Fibroblast of villous mesenchyme (primary cell): ENCODE measurements around the gene RAMACL. TPM values are rescaled to one million over a fixed set of nuclear protein-coding genes. Genes with fewer than 3 reads are reported as not detected.

Experiments used
- DNase-seq: peaks from one replicate; pipeline ENCODE4 v3.0.0-alpha.2; 2010; ENCODE audit warnings: low read depth
- H3K4me3 ChIP-seq: 2 replicates; pipeline ENCODE4 v1.5.1; 2011; ENCODE audit warnings: low read depth, mild to moderate bottlenecking, low read length
- total RNA-seq: library from RNA; depleted of rRNA; stranded (reverse); fragments of >200 nt; gene quantifications from 2 replicates; pipeline ENCODE4 v1.2.3, GENCODE V29; 2012
- TF ChIP-seq, protein P1 (sequence below): IDR thresholded peaks from 2 replicates; pipeline ENCODE4 v1.5.1; 2012; ENCODE audit warnings: low read depth, mild to moderate bottlenecking, low read length; ENCODE audit not compliant: insufficient read depth

RAMACL gene
- total RNA-seq, 1 donor: 0.43 TPM

DNA sequence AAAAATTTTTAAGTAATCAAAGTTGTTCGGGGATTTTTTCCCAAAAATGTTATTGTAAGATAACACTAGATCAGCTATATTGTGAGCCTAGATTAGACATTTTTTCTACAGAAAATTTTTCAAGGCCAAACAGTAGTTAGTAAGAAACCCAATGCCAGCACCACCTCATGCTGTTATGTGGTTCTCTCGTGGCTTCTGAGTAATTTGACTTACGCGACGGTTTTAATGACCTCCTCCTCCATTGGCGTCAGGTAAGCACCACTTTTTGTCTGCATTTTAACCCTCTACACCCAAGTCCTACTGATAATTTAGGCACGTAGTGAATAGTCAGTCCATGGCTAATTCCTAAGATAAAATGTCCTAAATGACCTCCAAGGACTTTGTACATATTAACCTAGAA, 30.9 kb upstream of the RAMACL start:
- H3K4me3 ChIP-seq: no peak overlapping the region

DNA sequence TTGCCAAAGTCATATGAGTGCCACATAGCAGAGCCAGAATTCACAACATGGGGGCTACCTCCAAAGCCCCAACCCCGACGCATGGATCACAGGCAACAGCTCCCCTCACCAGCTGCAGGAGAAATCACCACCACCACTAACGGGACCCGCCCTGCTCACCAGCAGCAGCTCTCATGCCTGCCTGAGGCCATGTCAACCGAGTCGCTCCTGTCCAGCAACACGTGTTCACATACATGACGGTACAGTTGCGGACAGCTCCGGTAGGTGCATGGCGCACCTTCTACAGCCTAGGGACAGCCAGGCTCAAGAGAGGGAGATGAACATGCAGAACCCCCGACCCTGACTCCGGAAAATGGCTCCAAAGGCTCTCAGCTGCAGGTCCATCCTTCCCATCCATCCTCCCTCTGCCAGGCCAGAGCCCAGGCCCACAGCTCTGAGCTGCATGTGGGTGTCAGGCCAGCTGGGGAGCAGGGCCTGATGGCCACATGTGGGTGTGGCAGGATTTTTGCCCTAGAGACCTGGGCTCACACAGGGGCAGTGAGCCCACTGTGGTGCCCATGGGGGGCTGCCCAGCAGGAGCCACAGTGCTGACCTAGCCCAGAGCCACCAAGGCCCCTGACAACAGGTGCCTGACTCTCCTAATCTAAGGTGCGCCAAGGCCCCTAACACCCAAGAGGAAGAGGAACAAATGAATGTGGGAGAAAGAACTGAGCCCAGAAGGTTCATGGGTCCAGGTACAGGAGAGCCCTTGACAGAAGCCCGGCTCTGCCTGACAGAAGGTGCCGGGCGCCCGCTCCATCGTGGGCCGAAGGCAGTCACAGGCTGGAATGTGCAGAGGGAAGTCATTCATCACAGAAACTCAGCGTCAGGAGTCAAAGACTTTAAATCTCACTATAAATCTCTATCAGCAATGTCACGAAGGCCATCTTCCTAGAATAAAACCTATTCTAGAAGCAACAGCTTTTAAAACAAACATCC, 30.1 kb upstream of the RAMACL start:
- TF ChIP-seq, protein P1, sequence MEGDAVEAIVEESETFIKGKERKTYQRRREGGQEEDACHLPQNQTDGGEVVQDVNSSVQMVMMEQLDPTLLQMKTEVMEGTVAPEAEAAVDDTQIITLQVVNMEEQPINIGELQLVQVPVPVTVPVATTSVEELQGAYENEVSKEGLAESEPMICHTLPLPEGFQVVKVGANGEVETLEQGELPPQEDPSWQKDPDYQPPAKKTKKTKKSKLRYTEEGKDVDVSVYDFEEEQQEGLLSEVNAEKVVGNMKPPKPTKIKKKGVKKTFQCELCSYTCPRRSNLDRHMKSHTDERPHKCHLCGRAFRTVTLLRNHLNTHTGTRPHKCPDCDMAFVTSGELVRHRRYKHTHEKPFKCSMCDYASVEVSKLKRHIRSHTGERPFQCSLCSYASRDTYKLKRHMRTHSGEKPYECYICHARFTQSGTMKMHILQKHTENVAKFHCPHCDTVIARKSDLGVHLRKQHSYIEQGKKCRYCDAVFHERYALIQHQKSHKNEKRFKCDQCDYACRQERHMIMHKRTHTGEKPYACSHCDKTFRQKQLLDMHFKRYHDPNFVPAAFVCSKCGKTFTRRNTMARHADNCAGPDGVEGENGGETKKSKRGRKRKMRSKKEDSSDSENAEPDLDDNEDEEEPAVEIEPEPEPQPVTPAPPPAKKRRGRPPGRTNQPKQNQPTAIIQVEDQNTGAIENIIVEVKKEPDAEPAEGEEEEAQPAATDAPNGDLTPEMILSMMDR: no peak

More for the DNA sequence above, 30.9 kb upstream of the RAMACL start:
- TF ChIP-seq, protein P1: no peak
- no peak for DNase-seq

DNA sequence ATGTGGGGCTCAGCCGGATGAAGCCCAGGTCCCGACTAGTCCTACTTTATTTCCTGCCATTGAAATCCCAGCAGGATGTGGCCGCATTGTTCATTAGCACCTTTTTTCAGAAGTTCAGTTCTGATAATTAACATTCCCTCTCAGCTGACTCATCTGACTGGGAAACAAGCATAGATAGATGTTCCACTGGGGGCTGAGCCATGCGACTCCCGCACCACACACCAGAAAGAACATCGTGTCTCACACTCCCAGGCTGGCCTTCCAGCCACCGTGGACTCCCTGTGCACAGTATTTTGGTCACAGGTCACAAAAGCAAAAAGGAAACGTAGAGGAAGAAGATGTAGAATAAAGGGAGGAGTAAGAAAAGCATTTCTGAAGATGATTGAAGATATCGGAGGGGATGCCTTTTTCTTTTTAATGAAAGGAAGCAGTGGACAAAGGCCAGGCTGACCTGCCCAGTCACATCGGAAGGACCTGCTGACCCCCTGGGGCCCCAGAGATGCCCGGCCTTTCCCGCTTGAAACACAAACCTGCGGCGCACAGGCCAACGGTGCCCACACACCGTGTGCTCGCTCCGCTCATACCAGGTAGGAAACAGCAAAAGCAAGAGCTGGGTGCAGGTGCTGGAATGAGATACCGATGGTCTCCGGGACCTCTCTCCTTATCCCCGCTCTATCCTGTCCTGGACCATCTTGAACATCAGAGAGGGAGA, 28.7 kb upstream of the RAMACL start:
- H3K4me3 ChIP-seq: no peak overlapping the region
- TF ChIP-seq, protein P1: no peak
- DNase-seq: peak; percentile 48

More for the DNA sequence above, 30.1 kb upstream of the RAMACL start:
- H3K4me3 ChIP-seq: no peak overlapping the region
- no peak for DNase-seq

DNA sequence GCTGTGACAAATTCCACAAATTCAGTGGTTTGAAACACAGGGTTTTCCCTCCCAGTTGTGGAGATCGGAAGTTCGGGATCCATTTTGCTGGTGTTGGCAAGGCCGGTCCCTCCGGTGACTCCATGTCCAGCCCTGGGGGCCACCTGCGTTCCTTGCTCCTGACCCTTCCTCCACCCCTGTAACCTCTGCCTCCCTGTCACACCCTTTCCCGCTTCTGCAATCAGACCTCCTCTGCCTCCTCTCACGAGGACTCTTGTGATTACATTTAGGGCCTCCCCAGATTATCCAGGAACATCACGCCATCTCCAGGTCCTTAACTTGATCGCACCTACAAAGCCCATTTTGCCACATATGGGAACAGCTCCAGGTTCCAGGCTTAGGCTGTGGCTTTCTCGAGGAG, 28.1 kb upstream of the RAMACL start:
- DNase-seq: no peak
- TF ChIP-seq, protein P1: no peak
- H3K4me3 ChIP-seq: no peak overlapping the region

DNA sequence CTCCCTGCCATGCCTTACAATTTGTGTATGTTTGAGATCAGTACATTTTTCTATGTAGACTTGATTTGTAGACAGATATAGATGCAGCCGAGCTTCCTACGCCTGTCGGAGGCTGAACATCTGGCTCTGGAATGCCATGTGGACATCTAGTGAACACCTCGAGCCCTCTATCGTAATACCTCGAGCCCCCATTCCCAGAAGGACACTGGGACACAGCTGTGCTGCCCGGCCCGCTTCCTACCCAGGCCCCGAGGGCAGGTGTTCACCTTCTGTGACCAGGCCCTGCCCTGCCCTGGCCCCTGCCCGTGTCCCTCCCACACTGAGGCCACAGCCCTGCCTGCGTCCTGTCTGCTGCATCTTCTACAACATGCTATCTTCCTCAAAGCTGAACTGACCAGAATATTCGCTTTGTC, 27.7 kb upstream of the RAMACL start:
- no peak for DNase-seq
- no peak overlapping the region for H3K4me3 ChIP-seq
- TF ChIP-seq, protein P1: no peak

DNA sequence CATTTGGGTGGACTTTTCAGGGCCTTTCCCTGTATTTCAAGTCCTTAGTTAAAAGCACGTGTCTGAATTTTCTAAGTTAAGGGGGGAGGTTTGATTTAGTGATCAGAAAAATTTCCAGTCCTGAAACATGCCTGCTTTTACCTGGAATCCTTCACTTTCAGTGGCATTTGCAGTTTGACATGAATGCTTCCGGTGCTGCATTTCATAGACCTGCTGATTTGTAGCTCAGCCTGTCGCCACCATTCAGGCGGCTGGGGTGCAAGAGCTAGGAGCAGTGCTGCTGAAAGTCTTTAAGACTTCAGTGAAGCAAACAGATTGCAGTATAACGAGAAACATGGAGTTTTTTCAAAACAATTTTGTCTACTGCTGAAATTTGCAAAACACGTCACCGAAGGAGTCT, 26.5 kb upstream of the RAMACL start:
- DNase-seq: no peak
- TF ChIP-seq, protein P1: no peak
- no peak overlapping the region for H3K4me3 ChIP-seq
